CD1c-positive myeloid dendritic cell (primary cell): ENCODE data around the gene MTCH1.

Experiments
- DNase-seq: peaks from one replicate; pipeline ENCODE4 v3.0.0-alpha.2; 2016; ENCODE audit errors: extremely low spot score

MTCH1 gene

DNA sequence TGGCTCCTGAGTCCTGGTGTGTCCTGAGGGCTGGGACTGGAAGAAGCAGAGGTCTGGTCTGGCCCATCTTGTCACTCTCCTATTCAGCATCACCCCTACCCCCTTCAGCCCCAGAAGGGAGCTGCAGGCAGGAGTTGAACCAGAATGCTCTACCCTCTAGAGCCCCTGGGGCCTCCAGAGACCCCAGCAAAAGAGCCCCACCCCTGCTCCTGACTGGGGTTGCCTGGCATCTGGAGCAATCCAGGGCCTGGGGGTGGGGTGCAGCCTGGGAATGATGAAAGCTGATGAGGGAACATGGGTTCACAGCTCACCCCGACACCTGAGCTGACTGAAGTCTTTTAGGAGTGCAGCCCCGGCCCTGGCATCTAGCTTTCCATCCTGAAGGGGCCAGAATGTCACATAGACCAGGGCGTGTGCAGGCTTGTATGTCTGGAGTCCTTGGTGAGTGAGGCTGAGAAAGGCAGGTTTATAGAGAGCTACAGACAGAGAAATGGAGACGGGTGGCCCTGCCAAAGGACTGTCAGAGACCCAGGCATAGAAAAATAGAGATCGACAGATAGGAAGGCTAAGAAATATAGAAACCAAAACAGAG, 31.7 kb upstream of the MTCH1 start:
- no peak for DNase-seq

DNA sequence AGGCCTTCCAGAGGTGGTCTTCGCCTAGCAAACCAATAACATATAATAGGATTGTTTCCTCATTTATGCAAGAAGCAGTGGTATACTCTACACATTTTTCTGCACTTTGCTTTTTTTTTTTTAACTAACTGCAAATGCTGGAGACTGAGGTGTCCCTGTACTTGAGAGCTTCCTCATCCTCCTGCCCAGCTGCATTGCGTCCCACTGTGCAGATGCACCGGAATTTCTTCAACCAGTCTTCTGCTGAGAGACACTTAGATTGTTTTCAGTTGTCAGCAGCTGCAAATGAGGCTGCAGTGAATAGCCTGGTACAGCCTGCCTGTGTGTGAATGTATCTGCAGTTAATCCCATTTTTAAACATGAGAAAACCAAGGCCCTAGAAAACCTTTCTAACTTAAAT, 31.0 kb upstream of the MTCH1 start:
- DNase-seq: no peak

- DNase-seq: no peak
Observed at GRCh38 chr6:37015532-37015931, 29.5 kb upstream of the MTCH1 start.

- DNase-seq: no peak
Observed at GRCh38 chr6:37014667-37015066, 28.7 kb upstream of the MTCH1 start.

- DNase-seq: no peak
Observed at GRCh38 chr6:37013516-37014491, 27.8 kb upstream of the MTCH1 start.

DNA sequence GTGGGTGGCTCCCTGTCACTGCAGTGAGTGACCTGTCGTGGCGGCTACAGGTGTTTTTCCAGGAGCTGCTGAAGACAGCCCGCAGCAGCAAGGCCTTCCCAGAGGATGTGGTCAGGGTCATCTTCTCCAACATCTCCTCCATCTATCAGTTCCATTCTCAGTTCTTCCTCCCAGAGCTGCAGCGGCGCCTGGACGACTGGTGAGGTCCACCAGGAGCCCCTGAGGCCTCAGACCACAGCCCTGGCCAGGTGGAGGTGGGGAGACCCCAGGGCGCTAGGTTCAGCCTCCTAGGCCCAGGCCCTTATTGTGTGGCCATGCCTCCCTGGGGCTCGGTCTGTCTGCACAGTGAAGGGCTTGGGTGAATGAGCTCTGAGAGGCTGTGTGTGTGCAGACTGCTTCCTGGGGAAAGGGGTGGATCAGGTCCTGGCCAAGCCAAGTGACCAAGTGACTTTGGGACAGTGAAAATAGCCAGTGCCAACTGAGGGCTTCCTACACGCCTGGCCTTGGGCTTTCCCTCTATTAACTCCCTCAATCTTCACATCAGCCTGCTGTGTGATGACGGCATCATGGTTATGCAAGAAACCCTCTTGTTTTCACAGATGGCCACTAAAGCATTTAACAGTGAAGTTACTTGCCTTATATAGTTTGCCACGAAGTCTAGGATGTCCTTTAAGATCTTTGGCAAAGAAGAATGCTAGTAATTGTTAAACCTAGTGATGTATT, 25.8 kb upstream of the MTCH1 start:
- no peak for DNase-seq

- no peak for DNase-seq
Observed at GRCh38 chr6:37010402-37010892, 24.5 kb upstream of the MTCH1 start.

DNA sequence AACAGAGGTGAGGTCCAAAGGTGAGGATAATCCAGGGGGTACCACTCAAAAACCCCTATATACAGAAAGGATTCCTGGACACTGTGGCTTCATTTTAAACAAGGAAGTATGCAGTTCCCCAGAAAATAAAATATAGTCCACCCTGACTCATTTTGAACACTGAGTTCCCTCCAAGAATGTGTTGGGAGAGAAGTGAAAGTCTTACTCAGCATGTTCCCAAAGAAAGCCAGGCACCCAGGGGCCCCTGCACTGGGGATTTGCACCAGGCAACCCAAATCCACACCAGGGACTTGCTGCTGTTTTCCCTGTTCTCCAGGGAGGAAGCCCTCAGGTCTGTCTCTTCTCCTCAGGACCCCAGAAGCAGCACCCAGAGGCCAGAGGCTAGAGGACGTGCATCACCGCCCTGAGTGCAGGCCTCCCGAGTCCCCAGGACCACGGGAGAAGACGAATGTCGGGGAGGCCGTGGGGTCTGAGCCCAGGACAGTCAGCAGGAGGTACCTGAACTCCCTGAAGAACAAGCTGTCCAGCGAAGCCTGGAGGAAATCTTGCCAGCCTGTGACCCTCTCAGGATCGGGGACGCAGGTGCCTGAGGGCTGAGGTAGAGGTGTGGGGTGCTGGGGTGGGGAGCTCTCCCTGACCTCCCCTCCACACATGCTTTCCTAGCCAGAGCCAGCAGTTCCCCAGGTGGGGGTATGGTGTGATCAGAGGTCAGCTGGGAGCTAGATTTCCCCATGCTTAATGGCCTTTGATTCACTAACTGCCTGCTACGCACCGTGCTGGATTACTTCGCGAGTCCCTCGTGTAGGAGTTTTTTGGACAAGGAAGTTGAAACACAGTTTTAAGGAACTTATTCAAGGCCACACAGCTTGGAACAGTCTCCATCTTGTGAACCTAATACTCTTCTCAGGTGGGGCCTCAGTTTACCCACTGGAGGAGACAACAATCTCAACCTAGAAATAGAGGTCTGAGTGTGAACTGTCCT, 22.8 kb upstream of the MTCH1 start:
- peak; percentile 88 for DNase-seq

GRCh38 chr6:37007340-37008043, 21.5 kb upstream of the MTCH1 start:
- peak; percentile 91 for DNase-seq

GRCh38 chr6:37006793-37007339, 20.9 kb upstream of the MTCH1 start:
- peak; percentile 55 for DNase-seq

- peak; percentile 33 for DNase-seq
Observed at GRCh38 chr6:37005827-37006567, 20.0 kb upstream of the MTCH1 start.

DNA sequence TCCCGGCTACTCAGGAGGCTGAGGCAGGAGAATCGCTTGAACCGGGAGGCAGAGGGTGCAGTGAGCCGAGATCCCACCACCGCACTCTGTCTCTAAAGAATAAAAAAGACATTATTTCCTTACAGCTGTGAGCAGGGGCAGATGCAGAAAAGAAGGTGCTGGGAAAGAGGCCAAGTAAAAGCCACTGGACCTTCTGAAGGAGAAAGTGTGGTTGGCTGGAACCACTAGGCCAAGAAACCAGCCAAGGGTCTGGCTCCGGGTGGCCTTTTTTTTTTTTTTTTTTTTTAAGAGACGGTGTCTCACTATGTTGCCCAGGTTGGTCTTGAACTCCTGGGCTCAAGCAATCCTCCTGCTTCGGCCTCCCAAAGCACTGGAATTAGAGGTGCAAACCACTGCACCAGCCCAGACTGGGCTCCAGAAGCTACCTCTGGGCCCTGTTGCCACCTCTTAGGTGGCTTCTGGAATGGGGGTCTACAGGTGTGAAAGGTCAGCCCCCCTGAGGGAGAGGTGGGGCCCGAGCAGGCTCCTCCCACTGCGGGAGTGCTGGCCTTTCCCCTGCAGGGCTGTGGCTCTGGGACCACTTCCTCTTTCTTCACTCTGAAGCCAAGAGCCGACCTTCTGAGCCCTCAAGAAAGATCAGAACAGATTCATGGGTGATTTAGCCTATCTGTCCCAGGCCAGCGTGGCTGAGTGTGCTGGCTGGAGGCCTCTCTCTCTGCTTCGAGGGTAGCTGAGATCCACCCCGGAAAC, 19.2 kb upstream of the MTCH1 start, which contains the start of gene FGD2:
Gene FGD2 (plus strand): TSS at position 595 of the 750 bp plus-strand sequence. CDS start 163 bp downstream, outside the sequence.
- peak; percentile 72 for DNase-seq

DNA sequence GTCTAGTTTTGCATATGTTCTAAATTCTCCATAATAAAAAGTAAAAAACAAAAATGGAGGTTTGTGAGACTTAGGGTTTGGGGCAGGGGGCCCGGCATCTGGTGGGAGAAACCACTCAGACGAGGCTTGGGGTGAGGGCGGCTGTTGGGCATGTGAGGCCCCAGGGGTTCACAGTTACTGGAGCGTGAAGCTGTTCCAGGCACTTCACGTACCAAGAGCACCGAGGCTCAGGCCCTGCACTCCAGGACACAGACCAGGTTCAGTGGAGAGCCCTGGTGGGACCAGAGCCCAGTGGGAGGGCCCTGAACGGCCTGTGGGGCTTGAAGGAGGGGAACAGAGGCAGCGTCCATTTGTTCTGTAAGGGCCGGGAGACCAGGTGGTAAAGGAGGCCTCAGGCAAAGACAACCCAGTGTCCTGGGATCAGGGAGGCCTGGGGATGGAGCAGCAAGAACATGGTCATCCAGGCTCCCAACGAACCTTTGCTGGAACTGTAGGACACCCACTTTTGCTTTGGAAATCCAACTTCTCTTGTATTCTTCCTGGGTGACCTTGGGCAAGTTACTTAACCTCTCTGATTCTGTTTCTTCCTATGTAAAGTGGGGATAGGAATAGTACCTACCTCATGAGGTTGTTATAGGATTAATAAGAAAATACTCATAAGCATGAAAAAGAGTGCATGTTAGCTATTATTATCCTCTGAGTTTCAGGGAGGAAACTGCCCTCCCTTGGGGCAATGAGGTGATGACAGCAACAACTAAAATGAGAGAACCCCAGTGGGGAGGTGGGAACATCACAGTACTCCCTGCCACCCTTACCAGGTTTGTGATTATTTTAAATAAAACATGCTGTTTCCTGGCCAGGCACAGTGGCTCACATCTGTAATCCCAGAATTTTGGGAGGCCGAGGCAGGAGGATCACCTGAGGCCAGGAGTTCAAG, 18.3 kb upstream of the MTCH1 start:
- no peak for DNase-seq

DNA sequence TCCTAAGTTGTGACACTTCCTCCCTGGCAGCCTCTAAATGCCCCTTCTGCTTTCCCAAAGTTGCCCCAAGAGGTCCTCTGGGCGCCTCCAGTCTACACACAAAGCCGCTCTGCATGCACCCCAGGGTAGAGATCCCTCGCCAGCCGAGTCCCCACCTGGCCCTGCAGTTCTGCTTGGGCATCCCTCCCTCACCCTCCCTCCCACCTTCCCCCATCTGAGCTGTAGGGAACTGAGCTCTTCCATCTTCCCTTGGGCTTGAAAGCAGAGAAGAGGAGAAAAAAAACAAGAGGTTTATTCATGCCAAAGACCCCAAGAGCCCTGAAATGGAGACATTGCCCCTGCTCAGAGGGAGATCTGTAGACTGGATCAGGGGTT, 13.7 kb upstream of the MTCH1 start:
- DNase-seq: no peak

- DNase-seq: no peak
Observed at GRCh38 chr6:36999061-36999750, 13.2 kb upstream of the MTCH1 start.

DNA sequence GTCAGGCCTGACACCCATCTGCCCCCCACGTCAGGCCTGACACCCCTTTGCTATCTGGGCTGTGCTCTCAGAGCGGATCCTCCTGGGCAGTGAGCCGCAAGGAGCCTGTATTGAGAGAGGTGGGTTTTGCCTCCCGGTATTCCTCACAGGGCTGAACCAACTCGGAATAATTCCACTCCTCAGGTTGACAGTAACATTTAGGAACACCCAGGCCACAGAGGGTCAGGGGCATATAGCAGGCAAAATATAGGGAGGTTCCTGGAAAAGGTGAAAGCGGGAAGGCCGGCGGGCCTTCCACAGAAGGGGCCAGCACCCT, 12.7 kb upstream of the MTCH1 start:
- no peak for DNase-seq
